Activated CD8-positive, alpha-beta memory T cell treated with anti-CD3 and anti-CD28 coated beads, Interleukin-2, amount 10 ng/mL, durations not matched to agents 7 days and 5 days (primary cell): Measurements from ENCODE around the gene QRICH1. TPM values are rescaled to one million over a fixed set of nuclear protein-coding genes. Genes with fewer than 3 reads are reported as not detected.

Experiments used
- ATAC-seq: fragments of 150-1000 bp; cut with Tn5 transposase; one replicate; pipeline ENCODE4 v1.10.0; 2021; ENCODE audit warnings: moderate library complexity
- CTCF ChIA-PET: fragments of 350-600 bp; sonication (Branson Sonifier 250); formaldehyde crosslinking; loops from one replicate; lab custom pipeline; 2021; ENCODE audit warnings: antibody characterized with exemption; lab: Charles Lee
- DNase-seq: peaks from one replicate; pipeline ENCODE4 v3.0.0-alpha.2; 2020
- H3K27ac Mint-ChIP-seq: one replicate; pipeline ENCODE4 v1.8.0; 2021; ENCODE audit warnings: mild to moderate bottlenecking, mixed read lengths
- H3K27me3 Mint-ChIP-seq: one replicate; pipeline ENCODE4 v1.8.0; 2021; ENCODE audit warnings: mixed read lengths
- H3K36me3 Mint-ChIP-seq: one replicate; pipeline ENCODE4 v1.8.0; 2021; ENCODE audit warnings: mild to moderate bottlenecking, mixed read lengths
- H3K4me1 Mint-ChIP-seq: one replicate; pipeline ENCODE4 v1.8.0; 2021; ENCODE audit warnings: mixed read lengths
- H3K4me3 Mint-ChIP-seq: one replicate; pipeline ENCODE4 v1.8.0; 2021; ENCODE audit warnings: mild to moderate bottlenecking, moderate library complexity, mixed read lengths
- H3K9me3 Mint-ChIP-seq: one replicate; pipeline ENCODE4 v1.8.0; 2022; ENCODE audit warnings: low read depth, mixed read lengths
- total RNA-seq, 2 experiments: library from RNA; stranded (reverse); gene quantifications; one replicate each; pipeline ENCODE4 v1.2.3, GENCODE V29; 2021

Gene QRICH1
- total RNA-seq = 100 to 1,000 TPM; 142 to 149 TPM

GRCh38 chr3:49093853-49094767 lies at the start of gene QRICH1:
QRICH1 (minus strand) TSS chr3:49094071; CDS start chr3:49077017, 17,054 bp downstream.
- DNase-seq (peak; percentile 99), ATAC-seq (peak; percentile 87)
- H3K4me3 Mint-ChIP-seq = peak within 1 kb of the TSS; percentile 89
- no peaks in the 10 kb centered on the region for H3K9me3 Mint-ChIP-seq
- CTCF ChIA-PET = interaction anchor here (0.8 to 3.3 kb wide), 23 partner anchors 10 to 408 kb away, joined by 3 to 44 read pairs (median 5); partner anchors contain the start of genes DAG1, IMPDH2, KLHDC8B and NCKIPSD
- peaks cover 39% of the 10 kb centered on the region for H3K4me1 Mint-ChIP-seq
- peaks cover 29% of the 10 kb centered on the region for H3K36me3 Mint-ChIP-seq
- H3K27ac Mint-ChIP-seq = peak within 1 kb of the TSS; percentile 96
- no peaks in the 10 kb centered on the region for H3K27me3 Mint-ChIP-seq

GRCh38 chr3:49140080-49140479 lies 46.2 kb upstream of the QRICH1 start:
- no peaks in the 10 kb centered on the region for H3K36me3 Mint-ChIP-seq
- DNase-seq = no peak
- CTCF ChIA-PET = no interaction called here
- no peak overlapping the region for H3K4me3 Mint-ChIP-seq
- H3K27ac Mint-ChIP-seq = no peak overlapping the region
- no peak for ATAC-seq
- H3K4me1 Mint-ChIP-seq = peaks cover 6% of the 10 kb centered on the region
- peaks cover 3% of the 10 kb centered on the region for H3K27me3 Mint-ChIP-seq
- peaks cover 3% of the 10 kb centered on the region for H3K9me3 Mint-ChIP-seq

- Mint-ChIP-seq H3K9me3 (no peaks in the 10 kb centered on the region), H3K4me1 (no peaks in the 10 kb centered on the region), H3K27me3 (peaks cover 6% of the 10 kb centered on the region), H3K4me3 (no peak overlapping the region), H3K27ac (no peak overlapping the region), H3K36me3 (no peaks in the 10 kb centered on the region)
- DNase-seq (no peak), ATAC-seq (no peak)
- CTCF ChIA-PET = no interaction called here
Measured at GRCh38 chr3:49135499-49135898, 41.6 kb upstream of the QRICH1 start.

- DNase-seq (no peak), ATAC-seq (no peak)
- Mint-ChIP-seq H3K36me3 (no peaks in the 10 kb centered on the region), H3K27ac (no peak overlapping the region), H3K4me3 (no peak overlapping the region), H3K9me3 (no peaks in the 10 kb centered on the region), H3K27me3 (peaks cover 3% of the 10 kb centered on the region), H3K4me1 (no peaks in the 10 kb centered on the region)
- CTCF ChIA-PET = interaction anchor here (0.5 kb wide), 1 partner anchor 947 kb away, joined by 3 read pairs; no protein-coding TSS in a partner anchor
Measured at GRCh38 chr3:49134471-49135265, 40.8 kb upstream of the QRICH1 start.

- Mint-ChIP-seq H3K9me3 (no peaks in the 10 kb centered on the region), H3K36me3 (no peaks in the 10 kb centered on the region), H3K4me3 (no peak overlapping the region), H3K4me1 (no peaks in the 10 kb centered on the region), H3K27ac (no peak overlapping the region), H3K27me3 (peaks cover 3% of the 10 kb centered on the region)
- ATAC-seq (no peak), DNase-seq (no peak)
- CTCF ChIA-PET = no interaction called here
Measured at GRCh38 chr3:49133226-49133951, 39.5 kb upstream of the QRICH1 start.

- peaks cover 3% of the 10 kb centered on the region for H3K27me3 Mint-ChIP-seq
- ATAC-seq (no peak), DNase-seq (no peak)
- CTCF ChIA-PET = interaction anchor here (0.6 to 0.7 kb wide), 2 partner anchors 23 to 26 kb away, joined by 3 read pairs; no protein-coding TSS in a partner anchor
- H3K36me3 Mint-ChIP-seq = no peaks in the 10 kb centered on the region
- H3K9me3 Mint-ChIP-seq = no peaks in the 10 kb centered on the region
- no peak within 1 kb of the TSS for H3K4me3 Mint-ChIP-seq
- no peaks in the 10 kb centered on the region for H3K4me1 Mint-ChIP-seq
- H3K27ac Mint-ChIP-seq = no peak within 1 kb of the TSS
Measured at GRCh38 chr3:49132437-49133225, 38.8 kb upstream of the QRICH1 start, which contains the start of gene LAMB2. LAMB2 (minus strand) TSS chr3:49133050; CDS start chr3:49132867, 183 bp downstream.

GRCh38 chr3:49132073-49132436 lies 38.2 kb upstream of the QRICH1 start:
- Mint-ChIP-seq H3K27me3 (peaks cover 3% of the 10 kb centered on the region), H3K27ac (no peak overlapping the region), H3K9me3 (no peaks in the 10 kb centered on the region), H3K4me3 (no peak overlapping the region), H3K4me1 (no peaks in the 10 kb centered on the region), H3K36me3 (no peaks in the 10 kb centered on the region)
- CTCF ChIA-PET = interaction anchor here (0.6 to 0.7 kb wide), 2 partner anchors 26 to 464 kb away, joined by 3 read pairs; no protein-coding TSS in a partner anchor
- ATAC-seq (no peak), DNase-seq (no peak)

GRCh38 chr3:49131576-49131975 lies 37.7 kb upstream of the QRICH1 start:
- no peak overlapping the region for H3K27ac Mint-ChIP-seq
- DNase-seq (no peak), ATAC-seq (no peak)
- CTCF ChIA-PET = interaction anchor here (0.6 kb wide), 1 partner anchor 464 kb away, joined by 3 read pairs; no protein-coding TSS in a partner anchor
- no peaks in the 10 kb centered on the region for H3K36me3 Mint-ChIP-seq
- no peaks in the 10 kb centered on the region for H3K9me3 Mint-ChIP-seq
- H3K27me3 Mint-ChIP-seq = peaks cover 3% of the 10 kb centered on the region
- no peak overlapping the region for H3K4me3 Mint-ChIP-seq
- H3K4me1 Mint-ChIP-seq = no peaks in the 10 kb centered on the region

GRCh38 chr3:49131040-49131439 lies 37.2 kb upstream of the QRICH1 start:
- Mint-ChIP-seq H3K4me3 (no peak overlapping the region), H3K27me3 (peaks cover 3% of the 10 kb centered on the region), H3K36me3 (no peaks in the 10 kb centered on the region), H3K4me1 (no peaks in the 10 kb centered on the region), H3K9me3 (no peaks in the 10 kb centered on the region), H3K27ac (no peak overlapping the region)
- DNase-seq (no peak), ATAC-seq (no peak)
- CTCF ChIA-PET = no interaction called here

- Mint-ChIP-seq H3K27ac (no peak overlapping the region), H3K4me3 (no peak overlapping the region), H3K9me3 (no peaks in the 10 kb centered on the region), H3K36me3 (no peaks in the 10 kb centered on the region), H3K4me1 (peaks cover 7% of the 10 kb centered on the region), H3K27me3 (no peaks in the 10 kb centered on the region)
- CTCF ChIA-PET = no interaction called here
- ATAC-seq (no peak), DNase-seq (no peak)
Measured at GRCh38 chr3:49124991-49125670, 31.3 kb upstream of the QRICH1 start.

GRCh38 chr3:49124203-49124602 lies 30.3 kb upstream of the QRICH1 start:
- Mint-ChIP-seq H3K27me3 (no peaks in the 10 kb centered on the region), H3K4me3 (no peak overlapping the region), H3K4me1 (peaks cover 14% of the 10 kb centered on the region), H3K27ac (no peak overlapping the region), H3K9me3 (no peaks in the 10 kb centered on the region), H3K36me3 (no peaks in the 10 kb centered on the region)
- DNase-seq (no peak), ATAC-seq (no peak)
- CTCF ChIA-PET = no interaction called here

GRCh38 chr3:49123687-49124086 lies 29.8 kb upstream of the QRICH1 start:
- H3K27me3 Mint-ChIP-seq = no peaks in the 10 kb centered on the region
- no peak overlapping the region for H3K4me3 Mint-ChIP-seq
- ATAC-seq = no peak
- no peak for DNase-seq
- no peak overlapping the region for H3K27ac Mint-ChIP-seq
- H3K36me3 Mint-ChIP-seq = no peaks in the 10 kb centered on the region
- CTCF ChIA-PET = interaction anchor here (0.8 kb wide), 1 partner anchor 136 kb away, joined by 3 read pairs; no protein-coding TSS in a partner anchor
- peaks cover 20% of the 10 kb centered on the region for H3K4me1 Mint-ChIP-seq
- no peaks in the 10 kb centered on the region for H3K9me3 Mint-ChIP-seq
